PC-9 (cell line): ENCODE results near the gene MYO5B. TPM values are rescaled to one million over a fixed set of nuclear protein-coding genes. Genes with fewer than 3 reads are reported as not detected.

ENCODE experiments used
- BruUV-seq: library from RNA; stranded (reverse); fragments of 400-500 nt; replicated peaks from 2 replicates; lab custom pipeline; 2021; lab: Mats Ljungman, UMichigan
- CTCF ChIA-PET: fragments of 300-600 bp; sonication (Branson Sonifier 250); formaldehyde crosslinking; loops from one replicate; lab custom pipeline; 2022; ENCODE audit warnings: antibody characterized with exemption; lab: Charles Lee
- POLR2A ChIA-PET: fragments of 300-600 bp; sonication (Branson Sonifier 250); formaldehyde crosslinking; loops from one replicate; lab custom pipeline; 2022; ENCODE audit warnings: antibody characterized with exemption; ENCODE audit not compliant: unreplicated experiment; lab: Charles Lee
- DNase-seq, 2 experiments: peaks; one replicate each; pipeline versions ENCODE4 v3.0.0 to v3.0.0-alpha.2; 2015 to 2022; ENCODE audit warnings: mixed read lengths in 1 of 2
- H2AFZ ChIP-seq: fragments of 200-600 bp; sonication (generic); 2 replicates; pipeline ENCODE4 v1.8.1; 2017; ENCODE audit warnings: antibody characterized with exemption
- H3F3A ChIP-seq: fragments of 200-600 bp; sonication (generic); 2 replicates; pipeline ENCODE4 v1.8.1; 2017; ENCODE audit warnings: antibody characterized with exemption, mild to moderate bottlenecking, low read depth; ENCODE audit not compliant: insufficient read depth
- H3K27ac ChIP-seq: fragments of 200-600 bp; sonication (generic); 2 replicates; pipeline ENCODE4 v1.6.1; 2016; ENCODE audit warnings: mixed run types
- H3K27me3 ChIP-seq: fragments of 200-600 bp; sonication (generic); 2 replicates; pipeline ENCODE4 v1.6.1; 2016; ENCODE audit warnings: low read depth, mixed run types; ENCODE audit not compliant: insufficient read depth
- H3K36me3 ChIP-seq: fragments of 200-600 bp; sonication (generic); 2 replicates; pipeline ENCODE4 v1.6.1; 2016; ENCODE audit warnings: low read depth, mixed run types
- H3K4me1 ChIP-seq: fragments of 200-600 bp; sonication (generic); replicated peaks from 2 replicates; pipeline ENCODE4 v1.6.1; 2016; ENCODE audit warnings: mixed run types; ENCODE audit not compliant: insufficient read depth
- H3K4me2 ChIP-seq: fragments of 200-600 bp; sonication (generic); 2 replicates; pipeline ENCODE4 v1.6.1; 2017; ENCODE audit warnings: mixed run types
- H3K4me3 ChIP-seq: fragments of 200-600 bp; sonication (generic); 2 replicates; pipeline ENCODE4 v1.6.1; 2016; ENCODE audit warnings: mixed run types
- H3K79me2 ChIP-seq: fragments of 200-600 bp; sonication (generic); 2 replicates; pipeline ENCODE4 v1.6.1; 2017; ENCODE audit warnings: low read depth, mixed run types
- H3K9me2 ChIP-seq: fragments of 200-600 bp; sonication (generic); 2 replicates; pipeline ENCODE4 v1.8.1; 2017; ENCODE audit warnings: mild to moderate bottlenecking; ENCODE audit not compliant: insufficient read depth
- H3K9me3 ChIP-seq: fragments of 200-600 bp; sonication (generic); 2 replicates; pipeline ENCODE4 v1.8.1; 2016; ENCODE audit warnings: low read depth; ENCODE audit not compliant: insufficient read depth
- H4K20me1 ChIP-seq: fragments of 200-600 bp; sonication (generic); 2 replicates; pipeline ENCODE4 v1.8.1; 2017; ENCODE audit not compliant: insufficient read depth
- CTCF ChIP-seq: fragments of 200-600 bp; sonication (generic); conservative IDR thresholded peaks from 2 replicates; pipeline ENCODE4 v1.6.1; 2017; ENCODE audit warnings: mixed run types, antibody characterized with exemption, mild to moderate bottlenecking, moderate library complexity
- EZH2 ChIP-seq: fragments of 200-600 bp; sonication (generic); IDR thresholded peaks from 2 replicates; pipeline ENCODE4 v1.8.0; 2017; ENCODE audit warnings: antibody characterized with exemption, low read depth
- intact Hi-C: fragments of 100-400 bp; cut with micrococcal nuclease; formaldehyde crosslinking; loops from one replicate; pipeline ENCODE4 v1.10.0; 2022; ENCODE audit not compliant: unreplicated experiment
- total RNA-seq: library from RNA; stranded (reverse); gene quantifications from 2 replicates; pipeline ENCODE4 v1.2.3, GENCODE V29; 2021

MYO5B gene
- total RNA-seq, 1 experiment from 2014 or later, result 25.4 TPM

GRCh38 chr18:50061876-50062517 is 132.9 kb downstream of the MYO5B start:
- no peak overlapping the region for H3K27ac ChIP-seq
- H2AFZ ChIP-seq, result no peak overlapping the region
- intact Hi-C loops, result no loop called here
- no peaks in the 10 kb centered on the region for H3K27me3 ChIP-seq
- H3K79me2 ChIP-seq, result no peaks in the 10 kb centered on the region
- TF ChIP-seq EZH2 (no peak), CTCF (no peak)
- H3K36me3 ChIP-seq, result no peaks in the 10 kb centered on the region
- POLR2A ChIA-PET, result no interaction called here
- H3F3A ChIP-seq, result no peaks in the 10 kb centered on the region; the same call in 1 of the 2 replicates
- H4K20me1 ChIP-seq, result no peaks in the 10 kb centered on the region; the same call in 1 of the 2 replicates
- H3K9me3 ChIP-seq, result no peaks in the 10 kb centered on the region
- CTCF ChIA-PET, result no interaction called here
- no peak overlapping the region for H3K4me2 ChIP-seq
- H3K4me3 ChIP-seq, result no peak overlapping the region
- no peaks in the 10 kb centered on the region for H3K9me2 ChIP-seq
- DNase-seq, result no peak
- no TSS peak for BruUV-seq
- no peaks in the 10 kb centered on the region for H3K4me1 ChIP-seq

DNA sequence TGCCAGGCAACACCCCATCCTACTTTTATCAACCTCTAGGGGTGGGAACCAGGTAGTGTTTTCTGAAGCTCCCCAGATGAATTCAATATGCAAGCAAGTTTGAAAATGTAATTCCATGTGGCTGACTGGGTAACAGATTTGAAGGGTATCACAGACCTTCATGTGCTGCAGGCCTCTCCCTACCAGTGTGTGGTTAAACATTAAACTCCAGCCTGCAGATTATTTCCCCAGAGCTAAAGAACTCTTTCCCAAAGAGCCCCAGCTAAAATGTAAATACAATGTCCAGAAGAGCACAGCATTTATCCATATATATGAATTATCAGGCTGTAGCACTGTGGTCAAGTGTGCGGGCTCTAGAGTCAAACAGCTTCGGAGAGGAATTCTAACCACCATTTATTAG is 134.1 kb downstream of the MYO5B start:
- intact Hi-C loops, result no loop called here
- Histone ChIP-seq H3F3A (no peaks in the 10 kb centered on the region; the same call in 1 of the 2 replicates), H3K27ac (no peak overlapping the region), H3K79me2 (no peaks in the 10 kb centered on the region), H3K4me2 (no peak overlapping the region), H3K9me2 (no peaks in the 10 kb centered on the region), H3K9me3 (no peaks in the 10 kb centered on the region), H3K4me1 (no peaks in the 10 kb centered on the region), H3K27me3 (no peaks in the 10 kb centered on the region), H4K20me1 (no peaks in the 10 kb centered on the region; the same call in 1 of the 2 replicates), H2AFZ (no peak overlapping the region), H3K36me3 (no peaks in the 10 kb centered on the region), H3K4me3 (no peak overlapping the region)
- BruUV-seq, result no TSS peak
- ChIA-PET CTCF (no interaction called here), POLR2A (no interaction called here)
- TF ChIP-seq EZH2 (no peak), CTCF (no peak)
- no peak for DNase-seq

- Histone ChIP-seq H3K36me3 (no peaks in the 10 kb centered on the region), H3F3A (no peaks in the 10 kb centered on the region; the same call in 1 of the 2 replicates), H3K79me2 (no peaks in the 10 kb centered on the region), H3K4me1 (no peaks in the 10 kb centered on the region), H3K27ac (no peak overlapping the region), H3K4me3 (no peak overlapping the region), H3K4me2 (no peak overlapping the region), H3K27me3 (no peaks in the 10 kb centered on the region), H4K20me1 (no peaks in the 10 kb centered on the region), H3K9me3 (no peaks in the 10 kb centered on the region), H2AFZ (no peak overlapping the region), H3K9me2 (no peaks in the 10 kb centered on the region)
- ChIA-PET CTCF (no interaction called here), POLR2A (interaction anchor here (0.7 kb wide), 1 partner anchor 13 kb away, joined by 5 read pairs; no protein-coding TSS in a partner anchor)
- BruUV-seq, result no TSS peak
- intact Hi-C loops, result no loop called here
- no peak for TF ChIP-seq EZH2
- TF ChIP-seq CTCF, result no peak
- DNase-seq, result no peak
These were observed 136.2 kb downstream of the MYO5B start for GRCh38 chr18:50058731-50059130.
